ENCODE measurements around the gene SPATA32. TPM values are rescaled to one million over a fixed set of nuclear protein-coding genes. Genes with fewer than 3 reads are reported as not detected.

SPATA32 gene
- total RNA-seq, 1 donor from 2014 or later = not detected

GRCh38 chr17:45224671-45225050 lies 37.2 kb downstream of the SPATA32 start:
- intact Hi-C loops (cut with DNase I) = loop anchor here (5.0 kb wide), 1 partner anchor 163 kb away; no protein-coding TSS in a partner anchor

GRCh38 chr17:45223539-45224528 lies 38.1 kb downstream of the SPATA32 start:
- DNase-seq (ENCODE audit: low spot score) (no peak), ATAC-seq (no peak)
- intact Hi-C loops (cut with DNase I) = loop anchor here (5.0 kb wide), 1 partner anchor 163 kb away; no protein-coding TSS in a partner anchor

More at GRCh38 chr17:45224671-45225050, 37.2 kb downstream of the SPATA32 start:
- ATAC-seq = no peak
- DNase-seq (ENCODE audit: low spot score) = no peak

DNA sequence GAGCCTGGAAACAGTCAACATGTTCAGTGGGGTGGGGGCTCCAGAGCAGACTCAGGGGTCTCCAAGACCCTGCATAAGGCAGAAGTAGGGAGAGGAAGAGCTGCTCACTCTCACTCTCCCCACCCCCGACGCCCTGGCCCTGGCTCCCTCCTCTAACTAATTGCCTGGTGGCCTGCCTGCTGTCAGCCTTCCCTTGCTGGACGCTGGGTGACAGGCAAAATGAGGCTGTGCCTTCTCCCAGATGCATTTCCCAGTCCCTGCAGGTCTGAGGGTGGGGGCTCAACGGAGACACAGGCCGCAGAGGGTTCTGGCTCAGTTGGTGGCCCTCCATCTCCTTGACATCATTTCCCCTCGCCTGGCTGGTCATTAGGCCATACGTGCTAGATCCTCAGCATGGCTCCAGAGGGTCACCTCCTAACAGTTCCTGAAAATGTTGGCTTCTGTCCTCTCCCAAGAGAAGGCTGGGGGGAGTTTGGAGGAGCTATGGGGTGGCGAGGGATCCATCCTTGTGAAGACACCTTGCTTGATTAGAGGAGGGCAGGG lies 38.8 kb downstream of the SPATA32 start:
- DNase-seq (ENCODE audit: low spot score) (no peak), ATAC-seq (no peak)
- intact Hi-C loops (cut with DNase I) = loop anchor here (5.0 kb wide), 1 partner anchor 164 kb away; no protein-coding TSS in a partner anchor

GRCh38 chr17:45222289-45222995 lies 39.5 kb downstream of the SPATA32 start:
- intact Hi-C loops (cut with DNase I) = loop anchor here (5.0 kb wide), 1 partner anchor 165 kb away; no protein-coding TSS in a partner anchor
- no peak for ATAC-seq
- no peak for DNase-seq (ENCODE audit: low spot score)

GRCh38 chr17:45222014-45222288 lies 39.9 kb downstream of the SPATA32 start:
- ATAC-seq (no peak), DNase-seq (ENCODE audit: low spot score) (no peak)
- intact Hi-C loops (cut with DNase I) = loop anchor here (5.0 kb wide), 1 partner anchor 165 kb away; no protein-coding TSS in a partner anchor

- intact Hi-C loops (cut with DNase I) = loop anchor here (5.0 kb wide), 1 partner anchor 166 kb away; no protein-coding TSS in a partner anchor
- ATAC-seq = no peak
- peak; percentile 77 for DNase-seq (ENCODE audit: low spot score)
Observed at GRCh38 chr17:45221081-45222013, 40.5 kb downstream of the SPATA32 start, which contains the start of gene FMNL1. Gene FMNL1, plus strand, starts transcription at chr17:45221885. Its CDS starts 240 bp downstream, at chr17:45222125.

DNA sequence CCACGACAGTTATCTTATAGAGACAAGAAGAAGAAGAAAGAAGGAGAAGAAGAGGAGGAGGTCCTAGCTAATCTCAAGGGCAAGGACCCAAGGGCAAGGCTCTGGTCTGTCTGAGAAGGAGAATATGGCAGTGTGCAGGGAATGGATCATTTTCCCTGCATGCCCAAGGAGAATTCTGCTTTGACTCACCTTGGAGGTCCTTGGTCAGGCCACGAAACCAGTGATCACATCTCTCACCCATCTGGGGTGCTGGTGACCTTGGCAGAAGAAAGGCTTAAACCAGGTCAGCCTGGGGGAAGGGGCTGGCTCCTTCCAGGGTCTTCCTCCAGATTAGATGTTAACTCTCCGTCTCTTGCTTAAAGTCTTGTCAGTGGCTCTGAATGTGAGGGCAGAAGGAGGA lies 41.8 kb downstream of the SPATA32 start:
- ATAC-seq = no peak
- intact Hi-C loops (cut with DNase I) = loop anchor here (5.0 kb wide), 1 partner anchor 167 kb away; no protein-coding TSS in a partner anchor
- DNase-seq (ENCODE audit: low spot score) = no peak

DNA sequence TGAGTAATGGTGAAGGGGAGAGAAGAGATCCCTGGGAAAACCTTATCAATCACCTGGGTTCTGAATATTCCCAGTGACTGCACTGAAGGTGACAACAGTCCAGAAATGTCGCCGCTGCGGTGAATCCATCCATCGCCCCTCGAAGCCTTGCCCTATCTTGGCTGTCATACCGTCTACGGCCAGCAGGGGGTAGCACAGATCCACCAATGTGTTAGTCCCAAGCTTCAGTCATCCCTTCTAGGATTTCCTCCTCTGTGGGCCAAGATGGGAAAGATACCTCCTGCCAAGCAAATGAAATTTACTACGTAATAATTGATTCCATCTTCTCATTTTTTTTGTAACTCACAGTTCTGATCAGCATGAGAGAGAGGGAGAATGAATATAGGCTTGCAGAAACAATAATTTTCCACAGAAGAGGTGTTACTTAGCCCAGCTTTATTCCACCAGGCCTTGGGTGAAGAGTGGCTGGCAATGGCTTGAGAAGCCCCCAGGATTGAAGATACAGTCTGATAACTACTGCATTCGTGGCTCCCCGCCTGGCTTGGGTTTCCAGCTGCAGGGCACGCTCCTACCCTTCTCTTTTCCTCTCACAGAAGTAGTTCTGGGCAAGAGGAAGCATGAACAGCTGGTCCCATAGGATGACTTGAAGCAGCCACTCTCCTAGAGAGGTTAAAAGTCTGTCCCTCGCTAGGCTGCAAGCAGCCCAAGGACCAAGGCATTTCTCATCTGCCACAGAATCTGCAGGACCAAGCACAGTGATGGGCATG lies 42.8 kb downstream of the SPATA32 start:
- DNase-seq (ENCODE audit: low spot score) = peak; percentile 95
- ATAC-seq = peak; percentile 89
- intact Hi-C loops (cut with DNase I) = no loop called here

Other genes with a start within 250 kb of the SPATA32 start
- gene DCAKD, start 210.5 kb downstream of the SPATA32 start, total RNA-seq = 40.9 TPM
- 98.4 TPM for gene NMT1, start 200.8 kb downstream of the SPATA32 start, total RNA-seq
- 79.4 TPM for gene PLCD3, start 129.6 kb downstream of the SPATA32 start, total RNA-seq
- 26.4 TPM for gene ACBD4, start 126.4 kb downstream of the SPATA32 start, total RNA-seq
- 39.1 TPM for gene HEXIM1, start 113.6 kb downstream of the SPATA32 start, total RNA-seq
- 6.8 TPM for gene HEXIM2, start 100.2 kb downstream of the SPATA32 start, total RNA-seq
- gene FMNL1, start 40.2 kb downstream of the SPATA32 start, total RNA-seq = 39.6 TPM
- gene MAP3K14, start 54.9 kb upstream of the SPATA32 start, total RNA-seq = 19.1 TPM
- gene ARHGAP27, start 170.8 kb upstream of the SPATA32 start, total RNA-seq = 30.6 TPM
- 56.6 TPM for gene PLEKHM1, start 228.6 kb upstream of the SPATA32 start, total RNA-seq